Measurements from ENCODE around the gene ZSCAN10. TPM values are rescaled to one million over a fixed set of nuclear protein-coding genes. Genes with fewer than 3 reads are reported as not detected.

The ZSCAN10 gene
- total RNA-seq, result under 1 TPM; 0.24 to 0.28 TPM

GRCh38 chr16:3098459-3099394, at the start of gene ZSCAN10:
Gene ZSCAN10, minus strand, starts transcription at chr16:3099294. Its CDS starts 6,357 bp downstream, at chr16:3092937.

DNA sequence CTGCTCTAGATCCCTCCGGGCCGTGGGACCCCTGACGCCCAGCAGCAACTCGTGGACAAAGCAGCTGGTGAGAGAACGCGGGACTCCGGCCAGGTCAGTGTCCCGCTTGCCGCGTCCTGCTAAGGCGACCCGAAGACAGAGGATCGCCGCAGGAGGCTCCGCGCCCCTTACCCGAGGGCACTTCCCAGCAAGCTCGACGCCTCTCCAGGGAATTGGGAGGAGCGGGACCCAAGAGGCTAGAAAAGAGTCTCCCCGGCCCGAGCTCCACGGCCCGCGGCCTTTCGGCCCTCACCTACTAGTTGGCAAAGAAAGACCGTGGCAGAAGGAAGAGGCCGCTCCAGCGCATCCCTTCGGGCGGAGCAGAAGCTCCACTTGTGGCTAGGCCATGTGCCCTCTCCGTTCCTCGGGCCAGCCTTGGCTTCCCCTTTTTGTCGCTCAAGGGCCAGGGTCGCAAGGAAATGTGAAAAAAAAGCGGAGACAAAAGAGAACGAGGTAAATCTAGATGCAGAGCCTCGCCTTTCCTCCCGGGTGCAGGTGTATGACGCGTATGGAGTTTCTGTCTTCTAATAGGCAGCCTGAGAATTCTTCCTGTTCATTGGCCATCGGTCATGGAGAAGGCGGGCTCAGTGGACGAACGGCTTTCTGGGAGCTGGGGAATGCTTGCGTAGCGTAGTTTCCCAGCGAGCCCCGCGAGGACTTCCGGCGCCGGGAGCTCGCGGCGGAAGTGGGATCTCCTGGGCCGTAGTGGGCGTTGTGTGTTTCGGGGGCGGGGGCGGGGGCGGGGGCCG, 35.4 kb upstream of the ZSCAN10 start, which contains the start of gene ZNF213:
Gene ZNF213 (plus strand): TSS at position 692 of the 788 bp plus-strand sequence. CDS start 2,252 bp downstream, outside the sequence.

GRCh38 chr16:3112058-3112880, 13.2 kb upstream of the ZSCAN10 start, which contains the start of gene ZNF205:
Gene ZNF205, plus strand, starts transcription at chr16:3112586. Its CDS starts 845 bp downstream, at chr16:3113431.

DNA sequence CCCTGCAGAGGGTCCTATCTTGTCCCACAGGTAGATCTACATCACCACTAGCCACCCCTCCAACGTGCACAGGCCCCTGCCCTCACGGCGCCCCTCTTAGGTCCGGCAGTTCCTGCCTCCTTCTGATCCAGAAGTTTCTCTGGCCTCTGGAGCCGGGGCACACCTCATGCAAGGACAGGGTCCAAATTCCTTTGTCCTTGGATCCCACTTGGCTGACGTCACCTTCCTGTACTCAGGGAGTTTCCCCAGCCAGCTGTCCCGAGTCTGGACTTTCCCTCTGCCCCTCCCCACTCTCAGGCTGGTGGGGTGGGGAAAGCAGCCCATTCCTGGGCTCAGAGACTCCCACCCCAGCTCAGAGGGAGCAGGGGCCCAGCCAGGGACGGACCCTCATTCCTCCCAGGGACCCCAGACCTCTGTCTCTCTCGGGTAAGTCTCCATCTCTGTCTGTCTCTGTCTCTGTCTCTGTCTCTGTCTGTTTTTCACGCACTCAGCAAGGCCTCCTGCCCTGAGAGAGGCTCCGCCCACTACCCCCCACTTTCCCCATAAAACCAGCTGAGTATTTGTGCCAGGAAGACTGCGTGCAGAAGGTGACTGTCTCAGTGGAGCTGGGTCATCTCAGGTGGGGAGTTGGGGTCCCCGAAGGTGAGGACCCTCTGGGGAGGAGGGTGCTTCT, 33.9 kb downstream of the ZSCAN10 start, which contains the start of gene IL32:
Gene IL32 (plus strand): TSS at position 572 of the 673 bp plus-strand sequence. CDS start 172 bp downstream, outside the sequence.

GRCh38 chr16:3045758-3046640, 53.1 kb downstream of the ZSCAN10 start, which contains the start of gene MMP25:
Gene MMP25, plus strand, starts transcription at chr16:3046561. Its CDS starts 357 bp downstream, at chr16:3046918.

Other genes with a start within 250 kb of the ZSCAN10 start
- gene PRSS22, start 241.1 kb downstream of the ZSCAN10 start, total RNA-seq, result not detected
- gene FLYWCH2, start 216.1 kb downstream of the ZSCAN10 start, total RNA-seq, result 10 to 100 TPM; 21.2 to 22.4 TPM
- 10 to 100 TPM; 50.6 to 52.3 TPM for gene FLYWCH1, start 187.4 kb downstream of the ZSCAN10 start, total RNA-seq
- gene KREMEN2, start 135.0 kb downstream of the ZSCAN10 start, total RNA-seq, result not detected
- gene PAQR4, start 129.9 kb downstream of the ZSCAN10 start, total RNA-seq, result 10 to 100 TPM; 36.0 to 37.0 TPM
- 10 to 100 TPM; 89.1 to 99.3 TPM for gene PKMYT1, start 118.8 kb downstream of the ZSCAN10 start, total RNA-seq
- gene CLDN9, start 86.4 kb downstream of the ZSCAN10 start, total RNA-seq, result under 1 TPM; 0.29 to 0.30 TPM
- gene CLDN6, start 81.1 kb downstream of the ZSCAN10 start, total RNA-seq, result not detected
- gene TNFRSF12A, start 78.9 kb downstream of the ZSCAN10 start, total RNA-seq, result 1 to 10 TPM; 2.9 to 3.8 TPM
- gene HCFC1R1, start 75.4 kb downstream of the ZSCAN10 start, total RNA-seq, result 10 to 100 TPM; 37.2 to 39.1 TPM
- 10 to 100 TPM; 49.4 to 52.3 TPM for gene THOC6, start 75.3 kb downstream of the ZSCAN10 start, total RNA-seq
- 1 to 10 TPM; 1.1 to 1.2 TPM for gene BICDL2, start 62.4 kb downstream of the ZSCAN10 start, total RNA-seq
- gene MMP25, start 52.7 kb downstream of the ZSCAN10 start, total RNA-seq, result 10 to 100 TPM; 34.8 to 35.5 TPM
- 1,000 to 10,000 TPM; 2,121 to 2,176 TPM for gene IL32, start 33.7 kb downstream of the ZSCAN10 start, total RNA-seq
- not detected for gene ZNF205, start 13.3 kb upstream of the ZSCAN10 start, total RNA-seq
- gene ZNF213, start 35.7 kb upstream of the ZSCAN10 start, total RNA-seq, result 1 to 10 TPM; 9.7 to 9.8 TPM
- not detected for gene OR1F1, start 88.9 kb upstream of the ZSCAN10 start, total RNA-seq
- gene ZNF200, start 135.9 kb upstream of the ZSCAN10 start, total RNA-seq, result 10 to 100 TPM; 13.4 to 13.7 TPM
- gene MEFV, start 157.3 kb upstream of the ZSCAN10 start, total RNA-seq, result under 1 TPM; 0.51 to 0.81 TPM
- gene ZNF263, start 184.2 kb upstream of the ZSCAN10 start, total RNA-seq, result 10 to 100 TPM; 23.7 to 27.2 TPM
- gene TIGD7, start 206.1 kb upstream of the ZSCAN10 start, total RNA-seq, result 1 to 10 TPM; 5.0 to 5.3 TPM
- gene ZNF75A, start 206.2 kb upstream of the ZSCAN10 start, total RNA-seq, result 10 to 100 TPM; 44.3 to 47.9 TPM

All from activated naive CD4-positive, alpha-beta T cell treated with anti-CD3 and anti-CD28 coated beads, Interleukin-2, amount 10 ng/mL, durations not matched to agents 5 hours and 36 hours (primary cell).